Measurements from ENCODE around the gene PKD2L2.

- TF ChIP-seq POLR2A (IDR thresholded peaks at IDR 0.05; ENCODE audit: low read length) (no peak), GATA1 (IDR thresholded peaks at IDR 0.05; ENCODE audit: low read depth, low read length) (no peak)
Observed at GRCh38 chr5:137901011-137901817, 12.0 kb downstream of the PKD2L2 start.
